ENCODE data around the gene NEDD4L.

DNA sequence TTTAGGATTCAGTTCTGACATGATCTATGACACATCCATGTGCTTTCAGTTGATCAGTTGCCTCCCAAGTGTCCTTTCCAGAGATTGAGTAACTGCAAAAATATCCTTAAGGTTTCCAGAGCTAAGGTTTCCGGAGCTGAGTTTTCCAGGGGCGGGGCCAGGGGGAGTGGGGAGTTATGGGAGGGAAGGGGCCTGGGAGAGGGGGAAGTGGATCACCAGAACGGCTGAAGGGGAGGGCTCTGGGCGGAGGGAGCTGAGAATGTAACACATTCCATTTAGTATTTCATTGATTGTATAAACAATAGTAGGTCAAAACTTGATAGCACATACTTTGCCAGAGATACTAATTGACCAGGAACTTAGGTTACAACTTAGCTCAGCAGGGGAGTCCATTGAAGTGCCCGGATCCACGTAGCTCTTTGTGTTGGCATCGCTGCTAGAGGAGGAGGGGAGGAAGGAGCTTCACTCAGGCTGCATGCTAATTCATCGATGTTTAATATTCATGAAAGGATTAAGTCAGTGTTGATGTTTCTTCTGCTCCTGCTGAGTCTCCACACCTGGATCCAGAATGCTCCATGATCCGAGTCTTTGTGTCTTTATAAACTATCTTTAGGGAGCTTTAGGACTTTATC, 295.1 kb downstream of the NEDD4L start:
- TF ChIP-seq, protein P1, sequence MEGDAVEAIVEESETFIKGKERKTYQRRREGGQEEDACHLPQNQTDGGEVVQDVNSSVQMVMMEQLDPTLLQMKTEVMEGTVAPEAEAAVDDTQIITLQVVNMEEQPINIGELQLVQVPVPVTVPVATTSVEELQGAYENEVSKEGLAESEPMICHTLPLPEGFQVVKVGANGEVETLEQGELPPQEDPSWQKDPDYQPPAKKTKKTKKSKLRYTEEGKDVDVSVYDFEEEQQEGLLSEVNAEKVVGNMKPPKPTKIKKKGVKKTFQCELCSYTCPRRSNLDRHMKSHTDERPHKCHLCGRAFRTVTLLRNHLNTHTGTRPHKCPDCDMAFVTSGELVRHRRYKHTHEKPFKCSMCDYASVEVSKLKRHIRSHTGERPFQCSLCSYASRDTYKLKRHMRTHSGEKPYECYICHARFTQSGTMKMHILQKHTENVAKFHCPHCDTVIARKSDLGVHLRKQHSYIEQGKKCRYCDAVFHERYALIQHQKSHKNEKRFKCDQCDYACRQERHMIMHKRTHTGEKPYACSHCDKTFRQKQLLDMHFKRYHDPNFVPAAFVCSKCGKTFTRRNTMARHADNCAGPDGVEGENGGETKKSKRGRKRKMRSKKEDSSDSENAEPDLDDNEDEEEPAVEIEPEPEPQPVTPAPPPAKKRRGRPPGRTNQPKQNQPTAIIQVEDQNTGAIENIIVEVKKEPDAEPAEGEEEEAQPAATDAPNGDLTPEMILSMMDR (IDR thresholded peaks at IDR 0.05; ENCODE audit: insufficient read depth, low read length, poor library complexity, severe bottlenecking) = no peak
- no peak for TF ChIP-seq EZH2phosphoT487 (conservative IDR thresholded peaks at IDR 0.05; ENCODE audit: low read length)
